Heart right ventricle (tissue), 16 donors: Measurements from ENCODE around the gene GDF11. TPM values are rescaled to one million over a fixed set of nuclear protein-coding genes. Genes with fewer than 3 reads are reported as not detected.

Experiments used
- ATAC-seq, 8 donors: fragments of 200-7000 bp; cut with Tn5 transposase; one replicate each; pipeline ENCODE4 v1.9.1; 2020; ENCODE audit warnings: mild to moderate bottlenecking in 8 of 8, moderate library complexity in 8 of 8, moderate number of reproducible peaks in 1 of 8
- DNase-seq, 2 donors: peaks; one replicate each; pipeline ENCODE4 v3.0.0-alpha.2; 2020
- H3K27ac ChIP-seq, 10 donors: fragments of 200-600 bp; sonication (generic) in 2 of 10; one replicate each; pipeline versions ENCODE4 v1.5.0 to v1.8.0; 2020 to 2022; ENCODE audit warnings: mild to moderate bottlenecking in 3 of 10
- H3K27me3 ChIP-seq, 7 donors: fragments of 200-600 bp; one replicate each; pipeline ENCODE4 v1.8.0; 2021 to 2022; ENCODE audit warnings: mild to moderate bottlenecking in 2 of 7
- H3K36me3 ChIP-seq, 9 donors: fragments of 200-600 bp; sonication (generic) in 1 of 9; one replicate each; pipeline versions ENCODE4 v1.5.0 to v1.8.0; 2020 to 2022; ENCODE audit warnings: mild to moderate bottlenecking in 2 of 9
- H3K4me1 ChIP-seq, 9 donors: fragments of 200-600 bp; sonication (generic) in 1 of 9; one replicate each; pipeline versions ENCODE4 v1.5.0 to v1.8.0; 2020 to 2022; ENCODE audit warnings: mild to moderate bottlenecking in 4 of 9
- H3K4me3 ChIP-seq, 10 donors: fragments of 200-600 bp; sonication (generic) in 2 of 10; one replicate each; pipeline versions ENCODE4 v1.5.0 to v1.8.0; 2020 to 2022; ENCODE audit warnings: mild to moderate bottlenecking in 7 of 10, moderate library complexity in 2 of 10
- H3K9me3 ChIP-seq, 11 donors: fragments of 200-600 bp in 10 of 11; sonication (generic) in 2 of 11; one replicate each; pipeline versions ENCODE4 v1.5.0 to v1.8.0; 2013 to 2022; ENCODE audit warnings: mild to moderate bottlenecking in 2 of 11, control low read depth in 1 of 11, moderate library complexity in 1 of 11
- WGBS, 2 donors: extraction: QIAGEN DNeasy Blood & Tissue Kit; methylation state at CpG; one replicate each; pipeline ENCODE4 v1.1.7; 2013; ENCODE audit warnings: inconsistent platforms in 1 of 2; 5-methylcytosine and 5-hydroxymethylcytosine counted together
- intact Hi-C, 10 donors: fragments of 100-400 bp; cut with DNase I; formaldehyde crosslinking; loops; one replicate each; pipeline versions ENCODE4 v1.11.1 to v1.14.2; 2022
- long read RNA-seq, 3 donors: library from polyadenylated mRNA; unstranded; transcript quantifications; one replicate each; pipeline ENCODE4 v2.0.0, GENCODE V29; 2020 to 2021
- polyA plus RNA-seq, 2 donors: library from polyadenylated mRNA; stranded (reverse); fragments of 200-250 nt; gene quantifications; one replicate each; pipeline ENCODE4 v1.2.3, GENCODE V29; 2013
- total RNA-seq, 10 donors: library from RNA; stranded (reverse); fragmentation: NEBNext Ultra II Directional in 3 of 10; extraction: Animal tissue kit (Norgen Biotek cat#: 25700) in 3 of 10; gene quantifications; one replicate each; pipeline versions ENCODE4 v1.2.1 to v1.2.4, GENCODE V29; 2021 to 2023
- TF ChIP-seq, protein P1 (sequence below), 9 donors: fragments of 200-600 bp; sonication (generic) in 2 of 9; IDR thresholded peaks; one replicate each; pipeline versions ENCODE4 v1.5.0 to v1.8.0; 2021 to 2022; ENCODE audit warnings: antibody characterized with exemption in 9 of 9, mild to moderate bottlenecking in 5 of 9, moderate library complexity in 1 of 9
- donor health status: Arrhythmogenic right ventricular cardiomyopathy.
- donor health status: ischemic (EF 13 %, LVEDD 7.1; RV severe dilation, severe dysfunction).
- donor health status: healthy with polysubstance abuse.
- donor health status: DM: no; HTN: yes; CAD: no.
- donor health status: DM: no; HTN: no; CAD: no.
- donor health status: ischemic (EF 25% LVEDD 6.9; RV normal size, moderate dysfunction).
- donor health status: ischemic (EF 25% LVEDD 5.7; RV mildly dilated, moderate dysfunction).
- donor health status: healthy.
- donor health status: DM: yes; HTN: yes; CAD: no.
- donor health status: Ischemic cardiomyopathy.
- donor health status: ischemic (EF 35%, LVEDD 5.7; RV mildly dilated, moderate dysfunction).
- donor health status: nonischemic (EF 11% LVEDD 7.7; RV severe dilation, severe dysfunction).
- donor health status: DM: yes; HTN: yes; CAD: no.
- donor health status: PGD.
- donor health status: ischemic (EF 29% LVEDD 5.4; RV normal size, mild dysfunction).
- donor health status: nonischemic (EF 23%, LVEDD 6.1; RV moderate dilation, normal function).

The GDF11 gene
- total RNA-seq (10 to 100 TPM in 8 of 10 donors, 1 to 10 TPM in 2; 6.2 to 17.6 (median 12.4) TPM), polyA plus RNA-seq (1 to 10 TPM; 3.2 to 8.3 TPM)
- long read RNA-seq, donor 1, full-length matches to known transcripts, result 1 of 8 reads
- long read RNA-seq, donor 1, partial matches to known transcripts, result 0 of 8 reads
- long read RNA-seq, donor 1, other reads (novel, unspliced or antisense), result 7 of 8 reads
- long read RNA-seq, donor 2, full-length matches to known transcripts, result 1 of 9 reads
- long read RNA-seq, donor 2, partial matches to known transcripts, result 0 of 9 reads
- long read RNA-seq, donor 2, other reads (novel, unspliced or antisense), result 8 of 9 reads
- long read RNA-seq, donor 3, partial matches to known transcripts, result 0 of 9 reads
- long read RNA-seq, donor 3, other reads (novel, unspliced or antisense), result 9 of 9 reads

- Histone ChIP-seq H3K4me1 (peaks cover 5 to 57% (median 40%) of the 10 kb centered on the region in 9 donors), H3K9me3 (no peaks in the 10 kb centered on the region), H3K27ac (peak within 1 kb of the TSS in 9 of 10 donors; percentile 25 to 71 (median 64)), H3K4me3 (peak within 1 kb of the TSS; percentile 63 to 90 (median 72)), H3K27me3 (peaks cover 0 to 11% (median 0%) of the 10 kb centered on the region in 7 donors), H3K36me3 (no peaks in the 10 kb centered on the region)
- intact Hi-C loops, result loop anchor here in 6 of 10 donors (2.0 to 10.0 kb wide), 7 partner anchors 52 to 372 kb away; partner anchors contain the start of genes DGKA (in 1 of the 6), ORMDL2 (in 1 of the 6), RPL41 (in 1 of the 6) and RPS26 (in 1 of the 6)
- ATAC-seq, result peak; percentile 44 to 70 (median 59)
- TF ChIP-seq, protein P1, sequence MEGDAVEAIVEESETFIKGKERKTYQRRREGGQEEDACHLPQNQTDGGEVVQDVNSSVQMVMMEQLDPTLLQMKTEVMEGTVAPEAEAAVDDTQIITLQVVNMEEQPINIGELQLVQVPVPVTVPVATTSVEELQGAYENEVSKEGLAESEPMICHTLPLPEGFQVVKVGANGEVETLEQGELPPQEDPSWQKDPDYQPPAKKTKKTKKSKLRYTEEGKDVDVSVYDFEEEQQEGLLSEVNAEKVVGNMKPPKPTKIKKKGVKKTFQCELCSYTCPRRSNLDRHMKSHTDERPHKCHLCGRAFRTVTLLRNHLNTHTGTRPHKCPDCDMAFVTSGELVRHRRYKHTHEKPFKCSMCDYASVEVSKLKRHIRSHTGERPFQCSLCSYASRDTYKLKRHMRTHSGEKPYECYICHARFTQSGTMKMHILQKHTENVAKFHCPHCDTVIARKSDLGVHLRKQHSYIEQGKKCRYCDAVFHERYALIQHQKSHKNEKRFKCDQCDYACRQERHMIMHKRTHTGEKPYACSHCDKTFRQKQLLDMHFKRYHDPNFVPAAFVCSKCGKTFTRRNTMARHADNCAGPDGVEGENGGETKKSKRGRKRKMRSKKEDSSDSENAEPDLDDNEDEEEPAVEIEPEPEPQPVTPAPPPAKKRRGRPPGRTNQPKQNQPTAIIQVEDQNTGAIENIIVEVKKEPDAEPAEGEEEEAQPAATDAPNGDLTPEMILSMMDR (IDR thresholded peaks at IDR 0.05), result no peak
- 1 to 2% methylated on average over 17 to 44 of the region's 53 CpGs for WGBS, 2 donors
- peak; percentile 79 to 83 for DNase-seq
These were observed at the start of gene GDF11 for GRCh38 chr12:55742719-55743405. Gene GDF11, plus strand, starts transcription at chr12:55743122. Its CDS starts 195 bp downstream, at chr12:55743317.

DNA sequence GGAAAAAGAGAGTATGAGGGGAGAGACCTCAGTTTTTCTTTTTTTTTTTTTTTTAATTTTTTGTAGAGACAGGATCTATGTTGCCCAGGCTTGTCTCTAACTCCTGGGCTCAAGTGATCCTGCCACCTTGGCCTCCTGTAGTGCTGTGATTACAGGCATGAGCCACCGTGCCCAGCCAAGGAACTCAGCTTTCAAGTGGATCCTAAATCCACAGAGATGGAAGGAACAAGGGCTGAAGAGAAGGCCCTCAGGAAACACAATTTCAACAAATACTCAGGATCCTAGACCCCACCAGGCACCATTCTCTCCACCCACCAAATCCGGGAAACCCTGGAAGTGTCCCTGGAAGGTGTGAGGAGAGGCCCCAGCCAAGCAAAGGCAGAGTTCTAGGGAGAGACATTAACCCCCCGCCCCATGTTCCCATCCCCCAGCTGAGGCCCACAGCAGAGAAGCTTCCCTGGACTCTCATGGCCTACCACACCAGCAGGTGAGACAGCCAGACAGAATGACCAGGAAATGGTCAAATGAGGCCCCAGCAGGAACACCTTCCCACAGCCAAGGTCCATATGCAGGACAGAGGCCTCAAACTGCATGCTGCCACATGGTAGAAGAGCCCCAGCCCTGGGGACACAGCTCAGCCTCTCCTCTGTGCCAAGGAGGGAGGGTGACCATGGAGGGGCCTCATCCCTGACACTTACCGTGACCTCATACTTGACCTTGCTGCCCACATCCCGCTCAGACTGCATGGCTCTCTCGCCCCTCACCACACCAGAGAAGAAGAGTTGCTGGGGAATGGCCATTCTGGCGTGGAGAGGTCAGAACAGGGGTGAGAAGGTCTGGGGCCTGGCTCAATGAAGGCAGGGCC lies 49.4 kb upstream of the GDF11 start:
- ATAC-seq, result peak in 1 of 8 donors; percentile 5
- H3K27me3 ChIP-seq, result no peaks in the 10 kb centered on the region
- H3K36me3 ChIP-seq, result peaks cover 0 to 87% (median 38%) of the 10 kb centered on the region in 9 donors
- H3K4me3 ChIP-seq, result no peak overlapping the region
- TF ChIP-seq, protein P1 (IDR thresholded peaks at IDR 0.05), result no peak
- no peaks in the 10 kb centered on the region for H3K4me1 ChIP-seq
- H3K9me3 ChIP-seq, result no peaks in the 10 kb centered on the region
- intact Hi-C loops, result no loop called here
- WGBS, 2 donors, result 94% methylated on average over 7 of the region's 7 CpGs
- no peak overlapping the region for H3K27ac ChIP-seq
- no peak for DNase-seq

DNA sequence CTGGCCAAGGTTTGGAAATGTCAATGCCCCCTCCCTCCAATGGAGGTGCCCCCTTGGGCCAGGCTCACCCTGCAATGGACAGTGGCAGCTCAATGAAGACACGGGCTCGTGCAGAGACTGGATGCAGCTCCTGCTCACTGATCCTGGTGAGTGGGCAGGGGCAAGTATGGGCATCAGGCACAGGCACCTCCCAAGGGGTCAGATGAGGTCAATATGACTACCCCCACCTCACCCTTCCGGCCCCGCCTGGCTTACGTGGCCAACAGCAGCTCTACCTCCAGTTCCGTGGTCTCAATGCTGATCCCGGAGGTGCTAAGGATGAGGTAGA lies 48.8 kb upstream of the GDF11 start:
- Histone ChIP-seq H3K4me3 (no peak overlapping the region), H3K4me1 (peaks cover 0 to 3% (median 0%) of the 10 kb centered on the region in 9 donors), H3K27me3 (no peaks in the 10 kb centered on the region), H3K36me3 (peaks cover 0 to 83% (median 34%) of the 10 kb centered on the region in 9 donors), H3K27ac (no peak overlapping the region), H3K9me3 (no peaks in the 10 kb centered on the region)
- intact Hi-C loops, result no loop called here
- peak in 2 of 8 donors; percentile 8 to 23 for ATAC-seq
- TF ChIP-seq, protein P1 (IDR thresholded peaks at IDR 0.05), result no peak
- DNase-seq, result no peak
- 95 to 96% methylated on average over 7 of the region's 7 CpGs for WGBS, 2 donors

DNA sequence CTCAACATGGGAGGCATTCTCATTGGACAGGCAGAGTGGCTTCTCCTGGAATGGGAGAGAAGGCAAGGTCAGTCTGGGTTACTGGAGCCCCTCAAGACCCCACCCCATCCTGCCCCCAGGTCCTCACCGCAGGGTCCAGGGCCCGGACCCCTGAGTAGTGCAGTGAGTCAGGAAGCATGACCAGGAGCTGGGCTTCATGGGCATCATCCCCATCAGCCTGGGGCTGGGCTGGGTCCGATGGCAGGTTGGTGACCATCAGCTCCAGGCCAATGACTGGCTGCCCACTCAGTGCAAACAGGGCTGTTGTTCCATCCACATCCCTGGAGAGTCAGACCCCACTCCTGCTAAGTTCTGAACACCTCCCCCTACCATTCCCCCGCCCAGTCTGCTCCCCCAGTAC lies 48.3 kb upstream of the GDF11 start:
- peak in 1 of 8 donors; percentile 8 for ATAC-seq
- DNase-seq, result no peak
- TF ChIP-seq, protein P1 (IDR thresholded peaks at IDR 0.05), result no peak
- Histone ChIP-seq H3K36me3 (peaks cover 0 to 81% (median 34%) of the 10 kb centered on the region in 9 donors), H3K27me3 (no peaks in the 10 kb centered on the region), H3K4me1 (peaks cover 0 to 8% (median under 1%) of the 10 kb centered on the region in 9 donors), H3K4me3 (no peak overlapping the region), H3K27ac (no peak overlapping the region), H3K9me3 (no peaks in the 10 kb centered on the region)
- 95 to 96% methylated on average over 4 of the region's 4 CpGs for WGBS, 2 donors
- intact Hi-C loops, result no loop called here
